HL-60 (cell line): ENCODE results near the gene TAF15.
A peak's percentile ranks its signal among the peaks of the same experiment; 100 is the strongest.

Experiments used
- DNase-seq, 2 experiments: peaks; one replicate each; pipeline ENCODE4 v3.0.0-alpha.2; 2010 to 2020; ENCODE audit warnings: low read depth in 1 of 2, low spot score in 1 of 2
- H3K27ac ChIP-seq: fragments of 250-450 bp; sonication (Bioruptor Pico); replicated peaks from 2 replicates; pipeline ENCODE4 v1.5.1; 2020; ENCODE audit warnings: mild to moderate bottlenecking, moderate library complexity
- H3K27me3 ChIP-seq: fragments of 250-450 bp; sonication (Bioruptor Pico); 2 replicates; pipeline ENCODE4 v1.5.1; 2021; ENCODE audit warnings: mild to moderate bottlenecking, moderate library complexity; ENCODE audit not compliant: insufficient read depth, poor library complexity, severe bottlenecking
- H3K4me3 ChIP-seq: replicated peaks from 2 replicates; pipeline ENCODE4 v1.5.1; 2011; ENCODE audit warnings: mild to moderate bottlenecking, control low read depth, low read length; ENCODE audit not compliant: insufficient read depth
- GABPA ChIP-seq: IDR thresholded peaks from 2 replicates; pipeline ENCODE4 v1.6.1; 2012; ENCODE audit warnings: low read depth
- POLR2AphosphoS5 ChIP-seq: IDR thresholded peaks from 2 replicates; pipeline ENCODE4 v1.6.1; 2012; ENCODE audit warnings: low read depth
- SPI1 ChIP-seq: IDR thresholded peaks from 2 replicates; pipeline ENCODE4 v1.6.1; 2012; ENCODE audit warnings: low read depth, mild to moderate bottlenecking, borderline replicate concordance
- TF ChIP-seq, protein P1 (sequence below): IDR thresholded peaks from one replicate; pipeline ENCODE4 v1.5.1; 2011; ENCODE audit warnings: low read length, control low read depth, inconsistent platforms; ENCODE audit not compliant: insufficient read depth
- TF ChIP-seq, protein P2 (sequence below): IDR thresholded peaks from 2 replicates; pipeline ENCODE4 v1.6.1; 2012; ENCODE audit warnings: low read depth; ENCODE audit not compliant: insufficient replicate concordance

The TAF15 gene

GRCh38 chr17:35765756-35766488 lies 43.4 kb upstream of the TAF15 start:
- DNase-seq: no peak
- TF ChIP-seq SPI1 (no peak), POLR2AphosphoS5 (no peak), GABPA (no peak)
- TF ChIP-seq, protein P1, sequence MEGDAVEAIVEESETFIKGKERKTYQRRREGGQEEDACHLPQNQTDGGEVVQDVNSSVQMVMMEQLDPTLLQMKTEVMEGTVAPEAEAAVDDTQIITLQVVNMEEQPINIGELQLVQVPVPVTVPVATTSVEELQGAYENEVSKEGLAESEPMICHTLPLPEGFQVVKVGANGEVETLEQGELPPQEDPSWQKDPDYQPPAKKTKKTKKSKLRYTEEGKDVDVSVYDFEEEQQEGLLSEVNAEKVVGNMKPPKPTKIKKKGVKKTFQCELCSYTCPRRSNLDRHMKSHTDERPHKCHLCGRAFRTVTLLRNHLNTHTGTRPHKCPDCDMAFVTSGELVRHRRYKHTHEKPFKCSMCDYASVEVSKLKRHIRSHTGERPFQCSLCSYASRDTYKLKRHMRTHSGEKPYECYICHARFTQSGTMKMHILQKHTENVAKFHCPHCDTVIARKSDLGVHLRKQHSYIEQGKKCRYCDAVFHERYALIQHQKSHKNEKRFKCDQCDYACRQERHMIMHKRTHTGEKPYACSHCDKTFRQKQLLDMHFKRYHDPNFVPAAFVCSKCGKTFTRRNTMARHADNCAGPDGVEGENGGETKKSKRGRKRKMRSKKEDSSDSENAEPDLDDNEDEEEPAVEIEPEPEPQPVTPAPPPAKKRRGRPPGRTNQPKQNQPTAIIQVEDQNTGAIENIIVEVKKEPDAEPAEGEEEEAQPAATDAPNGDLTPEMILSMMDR: no peak
- TF ChIP-seq, protein P2, sequence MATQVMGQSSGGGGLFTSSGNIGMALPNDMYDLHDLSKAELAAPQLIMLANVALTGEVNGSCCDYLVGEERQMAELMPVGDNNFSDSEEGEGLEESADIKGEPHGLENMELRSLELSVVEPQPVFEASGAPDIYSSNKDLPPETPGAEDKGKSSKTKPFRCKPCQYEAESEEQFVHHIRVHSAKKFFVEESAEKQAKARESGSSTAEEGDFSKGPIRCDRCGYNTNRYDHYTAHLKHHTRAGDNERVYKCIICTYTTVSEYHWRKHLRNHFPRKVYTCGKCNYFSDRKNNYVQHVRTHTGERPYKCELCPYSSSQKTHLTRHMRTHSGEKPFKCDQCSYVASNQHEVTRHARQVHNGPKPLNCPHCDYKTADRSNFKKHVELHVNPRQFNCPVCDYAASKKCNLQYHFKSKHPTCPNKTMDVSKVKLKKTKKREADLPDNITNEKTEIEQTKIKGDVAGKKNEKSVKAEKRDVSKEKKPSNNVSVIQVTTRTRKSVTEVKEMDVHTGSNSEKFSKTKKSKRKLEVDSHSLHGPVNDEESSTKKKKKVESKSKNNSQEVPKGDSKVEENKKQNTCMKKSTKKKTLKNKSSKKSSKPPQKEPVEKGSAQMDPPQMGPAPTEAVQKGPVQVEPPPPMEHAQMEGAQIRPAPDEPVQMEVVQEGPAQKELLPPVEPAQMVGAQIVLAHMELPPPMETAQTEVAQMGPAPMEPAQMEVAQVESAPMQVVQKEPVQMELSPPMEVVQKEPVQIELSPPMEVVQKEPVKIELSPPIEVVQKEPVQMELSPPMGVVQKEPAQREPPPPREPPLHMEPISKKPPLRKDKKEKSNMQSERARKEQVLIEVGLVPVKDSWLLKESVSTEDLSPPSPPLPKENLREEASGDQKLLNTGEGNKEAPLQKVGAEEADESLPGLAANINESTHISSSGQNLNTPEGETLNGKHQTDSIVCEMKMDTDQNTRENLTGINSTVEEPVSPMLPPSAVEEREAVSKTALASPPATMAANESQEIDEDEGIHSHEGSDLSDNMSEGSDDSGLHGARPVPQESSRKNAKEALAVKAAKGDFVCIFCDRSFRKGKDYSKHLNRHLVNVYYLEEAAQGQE: no peak
- Histone ChIP-seq H3K4me3 (no peak overlapping the region), H3K27me3 (peaks cover 3% of the 10 kb centered on the region), H3K27ac (no peak overlapping the region)

- Histone ChIP-seq H3K27me3 (peaks cover 3% of the 10 kb centered on the region), H3K4me3 (no peak overlapping the region), H3K27ac (no peak overlapping the region)
- TF ChIP-seq, protein P2: no peak
- no peak for TF ChIP-seq GABPA
- TF ChIP-seq, protein P1: no peak
- TF ChIP-seq POLR2AphosphoS5: no peak
- DNase-seq: no peak
Measured at GRCh38 chr17:35766489-35766877, 42.8 kb upstream of the TAF15 start.

- peak in 1 of 2 experiments; percentile 33 for DNase-seq
- TF ChIP-seq, protein P1: peak; percentile 27
- TF ChIP-seq, protein P2: no peak
Measured at GRCh38 chr17:35766903-35767510, 42.3 kb upstream of the TAF15 start.

More at GRCh38 chr17:35766903-35767510, 42.3 kb upstream of the TAF15 start:
- peaks cover 3% of the 10 kb centered on the region for H3K27me3 ChIP-seq
- H3K27ac ChIP-seq: no peak overlapping the region
- no peak overlapping the region for H3K4me3 ChIP-seq
